Osteocyte (in vitro differentiated cells): Measurements from ENCODE around the gene POLR1G. TPM values are rescaled to one million over a fixed set of nuclear protein-coding genes. Genes with fewer than 3 reads are reported as not detected.

Experiments used
- DNase-seq: peaks from one replicate; pipeline ENCODE4 v3.0.0; 2021; ENCODE audit warnings: mixed read lengths; ENCODE audit not compliant: unreplicated experiment; ENCODE audit errors: extremely low spot score
- H3K27ac Mint-ChIP-seq: one replicate; pipeline ENCODE4 v1.8.0; 2021; ENCODE audit warnings: mild to moderate bottlenecking, mixed read lengths; ENCODE audit not compliant: unreplicated experiment
- H3K27me3 Mint-ChIP-seq: one replicate; pipeline ENCODE4 v1.8.0; 2021; ENCODE audit warnings: mixed read lengths; ENCODE audit not compliant: unreplicated experiment
- H3K36me3 Mint-ChIP-seq: one replicate; pipeline ENCODE4 v1.8.0; 2021; ENCODE audit warnings: mixed read lengths; ENCODE audit not compliant: unreplicated experiment
- H3K4me1 Mint-ChIP-seq: one replicate; pipeline ENCODE4 v1.8.0; 2021; ENCODE audit warnings: mixed read lengths; ENCODE audit not compliant: unreplicated experiment
- H3K4me3 Mint-ChIP-seq: one replicate; pipeline ENCODE4 v1.8.0; 2021; ENCODE audit warnings: mild to moderate bottlenecking, moderate library complexity, mixed read lengths; ENCODE audit not compliant: unreplicated experiment
- H3K9me3 Mint-ChIP-seq: one replicate; pipeline ENCODE4 v1.8.0; 2021; ENCODE audit warnings: mixed read lengths; ENCODE audit not compliant: unreplicated experiment
- CTCF ChIP-seq: fragments of 200-600 bp; sonication (generic); IDR thresholded peaks from 2 replicates; pipeline ENCODE4 v1.5.0; 2021; ENCODE audit warnings: antibody characterized with exemption, mild to moderate bottlenecking, moderate library complexity
- total RNA-seq: library from RNA; stranded (reverse); gene quantifications from 2 replicates; pipeline ENCODE4 v1.2.1, GENCODE V29; 2021

Gene POLR1G
- total RNA-seq, 1 donor from 2014 or later, result 7.6 TPM

- no peak for TF ChIP-seq CTCF
- Mint-ChIP-seq H3K27ac (no peak overlapping the region), H3K4me3 (peak overlapping the region; percentile 44), H3K9me3 (no peaks in the 10 kb centered on the region), H3K27me3 (no peaks in the 10 kb centered on the region), H3K36me3 (no peaks in the 10 kb centered on the region), H3K4me1 (peaks cover 23% of the 10 kb centered on the region)
- DNase-seq, result no peak
These were observed 32.7 kb downstream of the POLR1G start for GRCh38 chr19:45439190-45439568.

GRCh38 chr19:45439569-45440258, 33.3 kb downstream of the POLR1G start:
- Mint-ChIP-seq H3K4me3 (peak overlapping the region; percentile 68), H3K36me3 (no peaks in the 10 kb centered on the region), H3K9me3 (no peaks in the 10 kb centered on the region), H3K27ac (peak overlapping the region; percentile 89), H3K4me1 (peaks cover 28% of the 10 kb centered on the region), H3K27me3 (no peaks in the 10 kb centered on the region)
- TF ChIP-seq CTCF, result peak; percentile 100
- peak; percentile 94 for DNase-seq

GRCh38 chr19:45440259-45440638, 33.8 kb downstream of the POLR1G start:
- Mint-ChIP-seq H3K27ac (peak overlapping the region; percentile 89), H3K27me3 (no peaks in the 10 kb centered on the region), H3K36me3 (no peaks in the 10 kb centered on the region), H3K4me3 (peak overlapping the region; percentile 68), H3K9me3 (no peaks in the 10 kb centered on the region), H3K4me1 (peaks cover 28% of the 10 kb centered on the region)
- TF ChIP-seq CTCF, result no peak
- no peak for DNase-seq

GRCh38 chr19:45440873-45441654, 34.6 kb downstream of the POLR1G start:
- no peaks in the 10 kb centered on the region for H3K27me3 Mint-ChIP-seq
- peak overlapping the region; percentile 68 for H3K4me3 Mint-ChIP-seq
- peaks cover 28% of the 10 kb centered on the region for H3K4me1 Mint-ChIP-seq
- DNase-seq, result no peak
- TF ChIP-seq CTCF, result no peak
- no peaks in the 10 kb centered on the region for H3K9me3 Mint-ChIP-seq
- H3K27ac Mint-ChIP-seq, result peak overlapping the region; percentile 89
- H3K36me3 Mint-ChIP-seq, result no peaks in the 10 kb centered on the region

- Mint-ChIP-seq H3K4me1 (peaks cover 28% of the 10 kb centered on the region), H3K36me3 (no peaks in the 10 kb centered on the region), H3K27me3 (no peaks in the 10 kb centered on the region), H3K4me3 (peak overlapping the region; percentile 24), H3K9me3 (no peaks in the 10 kb centered on the region), H3K27ac (peak overlapping the region; percentile 100)
- no peak for DNase-seq
- TF ChIP-seq CTCF, result no peak
These were observed 35.9 kb downstream of the POLR1G start for GRCh38 chr19:45442408-45442777.
